ENCODE results near the gene MUC5AC.

DNA sequence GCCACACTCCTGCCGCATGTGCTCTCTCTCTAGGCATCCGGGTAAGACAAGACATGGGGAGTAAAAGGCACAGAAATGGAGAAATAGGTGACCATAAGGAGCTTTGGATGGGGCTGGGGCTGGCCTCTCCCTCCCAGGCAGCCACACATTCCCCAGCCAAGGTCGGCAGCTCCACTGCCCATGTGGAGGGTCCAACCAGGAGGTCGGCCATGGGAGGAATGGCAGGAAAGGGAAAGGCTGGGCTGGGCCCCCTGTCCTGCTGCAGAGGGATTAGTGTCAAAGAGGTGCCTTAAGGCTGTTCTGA lies 460 bp upstream of the MUC5AC start:
- no peak for TF ChIP-seq POLR2A (IDR thresholded peaks at IDR 0.05)
- TF ChIP-seq, protein P1, sequence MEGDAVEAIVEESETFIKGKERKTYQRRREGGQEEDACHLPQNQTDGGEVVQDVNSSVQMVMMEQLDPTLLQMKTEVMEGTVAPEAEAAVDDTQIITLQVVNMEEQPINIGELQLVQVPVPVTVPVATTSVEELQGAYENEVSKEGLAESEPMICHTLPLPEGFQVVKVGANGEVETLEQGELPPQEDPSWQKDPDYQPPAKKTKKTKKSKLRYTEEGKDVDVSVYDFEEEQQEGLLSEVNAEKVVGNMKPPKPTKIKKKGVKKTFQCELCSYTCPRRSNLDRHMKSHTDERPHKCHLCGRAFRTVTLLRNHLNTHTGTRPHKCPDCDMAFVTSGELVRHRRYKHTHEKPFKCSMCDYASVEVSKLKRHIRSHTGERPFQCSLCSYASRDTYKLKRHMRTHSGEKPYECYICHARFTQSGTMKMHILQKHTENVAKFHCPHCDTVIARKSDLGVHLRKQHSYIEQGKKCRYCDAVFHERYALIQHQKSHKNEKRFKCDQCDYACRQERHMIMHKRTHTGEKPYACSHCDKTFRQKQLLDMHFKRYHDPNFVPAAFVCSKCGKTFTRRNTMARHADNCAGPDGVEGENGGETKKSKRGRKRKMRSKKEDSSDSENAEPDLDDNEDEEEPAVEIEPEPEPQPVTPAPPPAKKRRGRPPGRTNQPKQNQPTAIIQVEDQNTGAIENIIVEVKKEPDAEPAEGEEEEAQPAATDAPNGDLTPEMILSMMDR (IDR thresholded peaks at IDR 0.05), result no peak
